ENCODE data around the gene TMEM151B. TPM values are rescaled to one million over a fixed set of nuclear protein-coding genes. Genes with fewer than 3 reads are reported as not detected.

The TMEM151B gene
- total and polyA plus RNA-seq, 2 donors (not counting 1 experiment from before 2014, with no cell fraction given) = 0.01 to 0.10 TPM

DNA sequence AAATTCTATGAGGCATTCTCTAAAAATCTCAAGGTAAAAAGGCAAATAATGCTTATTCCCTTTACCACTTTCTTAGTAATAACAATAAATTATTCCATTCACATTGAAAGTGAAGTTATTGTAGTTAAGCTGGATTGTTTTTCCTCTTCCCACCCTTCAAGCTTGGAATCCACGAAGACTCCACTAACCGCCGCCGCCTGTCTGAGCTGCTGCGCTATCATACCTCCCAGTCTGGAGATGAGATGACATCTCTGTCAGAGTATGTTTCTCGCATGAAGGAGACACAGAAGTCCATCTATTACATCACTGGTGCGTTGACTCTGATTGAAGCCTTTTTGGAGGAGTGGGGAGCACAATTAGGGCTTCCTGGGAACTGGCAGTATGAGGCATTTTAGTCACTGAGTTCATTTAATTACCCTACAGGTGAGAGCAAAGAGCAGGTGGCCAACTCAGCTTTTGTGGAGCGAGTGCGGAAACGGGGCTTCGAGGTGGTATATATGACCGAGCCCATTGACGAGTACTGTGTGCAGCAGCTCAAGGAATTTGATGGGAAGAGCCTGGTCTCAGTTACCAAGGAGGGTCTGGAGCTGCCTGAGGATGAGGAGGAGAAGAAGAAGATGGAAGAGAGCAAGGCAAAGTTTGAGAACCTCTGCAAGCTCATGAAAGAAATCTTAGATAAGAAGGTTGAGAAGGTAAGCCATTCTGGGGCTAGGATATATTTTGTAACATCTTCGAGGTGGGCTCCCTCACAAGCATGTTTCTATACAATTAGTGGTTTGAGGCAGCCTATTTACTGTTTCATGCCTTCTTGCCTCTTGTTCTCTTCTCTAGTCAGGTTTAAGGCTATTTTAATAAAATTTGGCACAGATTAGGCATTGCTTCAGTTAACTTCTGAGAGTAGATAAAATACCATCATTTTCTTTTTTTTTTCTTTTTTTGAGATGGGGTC, 18.4 kb upstream of the TMEM151B start:
- no peak overlapping the region for H3K4me2 ChIP-seq (replicated peaks; ENCODE audit: low read depth, low read length, poor library complexity, severe bottlenecking)
- no peak overlapping the region for H3K4me3 ChIP-seq (ENCODE audit: control extremely low read depth in 1 of 5, extremely low read depth in 1 of 5, insufficient read depth in 1 of 5, low read depth in 2 of 5, low read length in 4 of 5)
- no peaks in the 10 kb centered on the region for H3K27me3 ChIP-seq (replicated peaks in 1 of 4; ENCODE audit: control extremely low read depth in 1 of 4, control insufficient read depth in 3 of 4, insufficient read depth in 4 of 4, low read length in 3 of 4)
- no peak overlapping the region for H3K9ac ChIP-seq (ENCODE audit: low read length)
- intact Hi-C loops (cut with micrococcal nuclease) = no loop called here
- peaks cover 9 to 77% of the 10 kb centered on the region in 2 experiments for H3K36me3 ChIP-seq (replicated peaks in 1 of 2; ENCODE audit: control extremely low read depth in 1 of 2, control insufficient read depth in 1 of 2, extremely low read depth in 1 of 2, insufficient read depth in 2 of 2, low read length in 1 of 2)
- peak overlapping the region; percentile 12 for H3K27ac Mint-ChIP-seq
- whole genome bisulfite sequencing (ENCODE audit: insufficient coverage) = 92% methylated on average over 10 of the region's 14 CpGs
- H4K20me1 ChIP-seq (ENCODE audit: control insufficient read depth, insufficient read depth, low read length, poor library complexity, severe bottlenecking) = peaks cover 87% of the 10 kb centered on the region
- no peak for ATAC-seq (ENCODE audit: low read depth)
- POLR2A ChIA-PET = interaction anchor here (0.7 to 2.2 kb wide), 4 partner anchors 10 to 537 kb away, joined by 3 to 10 read pairs (median 4); no protein-coding TSS in a partner anchor
- H3K9me3 Mint-ChIP-seq (ENCODE audit: insufficient read depth) = no peaks in the 10 kb centered on the region
- CTCF ChIA-PET = interaction anchor here (0.6 to 2.0 kb wide), 10 partner anchors 10 to 1161 kb away, joined by 3 to 11 read pairs (median 3); partner anchors contain the start of gene AARS2
- H3K4me1 ChIP-seq (ENCODE audit: control insufficient read depth in 2 of 2, insufficient read depth in 2 of 2, low read length in 2 of 2) = peaks cover 21 to 55% of the 10 kb centered on the region in 2 donors
- H3K4me3 Mint-ChIP-seq = no peak overlapping the region
- peaks cover 76% of the 10 kb centered on the region for H3K4me1 Mint-ChIP-seq
- no peaks in the 10 kb centered on the region for H3K27me3 Mint-ChIP-seq
- TF ChIP-seq, protein P1, sequence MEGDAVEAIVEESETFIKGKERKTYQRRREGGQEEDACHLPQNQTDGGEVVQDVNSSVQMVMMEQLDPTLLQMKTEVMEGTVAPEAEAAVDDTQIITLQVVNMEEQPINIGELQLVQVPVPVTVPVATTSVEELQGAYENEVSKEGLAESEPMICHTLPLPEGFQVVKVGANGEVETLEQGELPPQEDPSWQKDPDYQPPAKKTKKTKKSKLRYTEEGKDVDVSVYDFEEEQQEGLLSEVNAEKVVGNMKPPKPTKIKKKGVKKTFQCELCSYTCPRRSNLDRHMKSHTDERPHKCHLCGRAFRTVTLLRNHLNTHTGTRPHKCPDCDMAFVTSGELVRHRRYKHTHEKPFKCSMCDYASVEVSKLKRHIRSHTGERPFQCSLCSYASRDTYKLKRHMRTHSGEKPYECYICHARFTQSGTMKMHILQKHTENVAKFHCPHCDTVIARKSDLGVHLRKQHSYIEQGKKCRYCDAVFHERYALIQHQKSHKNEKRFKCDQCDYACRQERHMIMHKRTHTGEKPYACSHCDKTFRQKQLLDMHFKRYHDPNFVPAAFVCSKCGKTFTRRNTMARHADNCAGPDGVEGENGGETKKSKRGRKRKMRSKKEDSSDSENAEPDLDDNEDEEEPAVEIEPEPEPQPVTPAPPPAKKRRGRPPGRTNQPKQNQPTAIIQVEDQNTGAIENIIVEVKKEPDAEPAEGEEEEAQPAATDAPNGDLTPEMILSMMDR (IDR thresholded peaks at IDR 0.05) = no peak
- no peak for TF ChIP-seq EZH2 (IDR thresholded peaks at IDR 0.05; ENCODE audit: borderline replicate concordance, insufficient read depth, low read depth, low read length, poor library complexity, severe bottlenecking)
- no peak overlapping the region for H2AFZ ChIP-seq (ENCODE audit: insufficient read depth, low read depth, low read length, poor library complexity, severe bottlenecking)
- H3K9me3 ChIP-seq (ENCODE audit: control extremely low read depth in 1 of 3, control insufficient read depth in 2 of 3, insufficient read depth in 1 of 3, low read length in 2 of 3) = no peaks in the 10 kb centered on the region
- no peak overlapping the region for H3K27ac ChIP-seq (ENCODE audit: low read length in 2 of 2)
- H3K79me2 ChIP-seq (ENCODE audit: control insufficient read depth, insufficient read depth, low read length) = peaks cover 40% of the 10 kb centered on the region
- DNase-seq = no peak
